Measurements from ENCODE around the gene CCSER1. TPM values are rescaled to one million over a fixed set of nuclear protein-coding genes. Genes with fewer than 3 reads are reported as not detected.
A peak's percentile ranks its signal among the peaks of the same experiment; 100 is the strongest.

CCSER1 gene
- total and polyA plus RNA-seq, 10 donors: 1.3 to 30.4 (median 20.4) TPM

DNA sequence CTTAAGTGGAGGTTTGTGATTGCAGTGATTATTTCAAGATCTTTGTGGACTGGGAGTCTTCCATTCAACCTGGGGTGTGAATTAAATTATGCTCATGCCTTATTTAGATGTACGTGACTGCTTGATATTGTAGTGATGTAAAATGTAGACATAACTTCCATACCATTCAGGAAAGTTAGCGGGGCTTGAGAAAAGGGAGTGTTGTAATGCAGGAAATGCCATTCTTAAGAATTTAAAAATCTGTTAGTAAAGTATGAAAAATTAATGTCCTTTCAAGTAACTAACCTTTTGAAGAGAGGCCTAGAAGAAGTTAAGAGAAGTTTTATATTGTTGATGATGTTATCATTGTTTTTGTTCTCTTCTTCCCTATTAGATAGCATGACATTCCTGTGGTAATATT lies 318.2 kb downstream of the CCSER1 start:
- intact Hi-C loops (cut with DNase I; ENCODE audit: low total_unique reads): no loop called here
- Histone ChIP-seq H3K4me3 (no peak overlapping the region), H3K4me1 (no peaks in the 10 kb centered on the region), H3K27ac (no peak overlapping the region), H3K36me3 (peaks cover 0 to 10% (median 0%) of the 10 kb centered on the region in 6 donors), H3K27me3 (replicated peaks in 1 of 7) (no peaks in the 10 kb centered on the region), H3K9me3 (peaks cover 0 to 15% (median 4%) of the 10 kb centered on the region in 8 donors)
- 75 to 89% (median 80%) methylated on average over 2 of the region's 2 CpGs for WGBS, 5 donors
- no peak for DNase-seq
- TF ChIP-seq CTCF (IDR thresholded peaks at IDR 0.05 in 8 of 11, conservative IDR thresholded peaks at IDR 0.05 in 3 of 11) (no peak), POLR2A (IDR thresholded peaks at IDR 0.05) (no peak), POLR2AphosphoS5 (IDR thresholded peaks at IDR 0.05) (no peak)

DNA sequence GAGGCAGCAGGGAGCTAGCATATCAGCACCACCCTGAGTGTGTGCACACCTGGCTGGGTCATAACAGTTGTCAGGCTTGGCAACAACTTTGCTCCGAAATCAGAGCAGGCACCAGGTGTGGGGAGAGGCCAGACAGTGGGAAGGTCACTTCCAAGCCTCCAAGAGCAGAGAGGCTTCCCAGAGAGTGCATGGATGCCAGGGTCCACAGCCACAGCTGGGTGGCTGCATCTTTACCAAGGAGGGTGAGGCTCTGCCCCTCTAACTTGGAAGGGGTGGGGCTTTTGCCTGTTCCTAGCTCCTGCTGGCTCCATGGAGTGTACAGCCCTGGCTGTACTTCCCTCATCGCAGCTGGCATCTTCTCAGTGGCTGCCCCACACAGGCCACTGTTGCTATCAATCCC lies 322.4 kb downstream of the CCSER1 start:
- H3K4me3 ChIP-seq: no peak overlapping the region
- DNase-seq: no peak
- H3K36me3 ChIP-seq: peaks cover 0 to 10% (median 0%) of the 10 kb centered on the region in 6 donors
- no peak overlapping the region for H3K27ac ChIP-seq
- no peak for TF ChIP-seq CTCF (IDR thresholded peaks at IDR 0.05 in 8 of 11, conservative IDR thresholded peaks at IDR 0.05 in 3 of 11)
- TF ChIP-seq POLR2A (IDR thresholded peaks at IDR 0.05): no peak
- TF ChIP-seq POLR2AphosphoS5 (IDR thresholded peaks at IDR 0.05): no peak
- WGBS, 5 donors: 70 to 90% (median 81%) methylated on average over 2 of the region's 2 CpGs
- intact Hi-C loops (cut with DNase I; ENCODE audit: low total_unique reads): no loop called here
- H3K4me1 ChIP-seq: no peaks in the 10 kb centered on the region
- H3K27me3 ChIP-seq (replicated peaks in 1 of 7): no peaks in the 10 kb centered on the region
- H3K9me3 ChIP-seq: peaks cover 0 to 16% (median 4%) of the 10 kb centered on the region in 8 donors

- no peak overlapping the region for H3K4me3 ChIP-seq
- WGBS, 5 donors: 91 to 98% (median 91%) methylated on average over 6 to 11 of the region's 11 CpGs
- no peak overlapping the region for H3K27ac ChIP-seq
- peaks cover 0 to 19% (median 0%) of the 10 kb centered on the region in 6 donors for H3K36me3 ChIP-seq
- no peaks in the 10 kb centered on the region for H3K27me3 ChIP-seq (replicated peaks in 1 of 7)
- peaks cover 0 to 54% (median 36%) of the 10 kb centered on the region in 8 donors for H3K9me3 ChIP-seq
- TF ChIP-seq POLR2A (IDR thresholded peaks at IDR 0.05) (no peak), POLR2AphosphoS5 (IDR thresholded peaks at IDR 0.05) (no peak), CTCF (IDR thresholded peaks at IDR 0.05 in 8 of 11, conservative IDR thresholded peaks at IDR 0.05 in 3 of 11) (no peak)
- intact Hi-C loops (cut with DNase I; ENCODE audit: low total_unique reads): no loop called here
- H3K4me1 ChIP-seq: no peaks in the 10 kb centered on the region
- peak; percentile 68 for DNase-seq
These were observed 329.7 kb downstream of the CCSER1 start for GRCh38 chr4:90456891-90457290.

DNA sequence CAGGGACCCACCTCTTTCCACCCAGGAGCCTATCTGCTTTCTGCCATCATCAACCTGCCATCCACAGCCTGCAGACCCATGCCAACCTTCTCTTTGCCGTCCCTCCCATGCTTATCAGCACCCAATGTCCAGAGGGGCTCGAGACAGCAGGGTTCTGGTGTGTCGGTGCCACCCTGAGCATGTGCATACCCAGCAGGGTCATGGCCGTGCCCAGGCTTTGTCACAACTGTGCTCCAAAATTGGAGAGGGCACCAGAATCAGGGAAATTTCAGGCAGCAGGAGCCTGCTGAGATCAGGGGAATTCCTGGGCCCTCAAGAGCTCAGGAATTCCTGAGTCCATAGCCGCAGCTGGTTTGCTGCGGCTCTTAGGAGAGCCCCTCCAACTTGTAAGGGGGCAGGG lies 330.6 kb downstream of the CCSER1 start:
- 82 to 90% (median 84%) methylated on average over 6 of the region's 6 CpGs for WGBS, 5 donors
- Histone ChIP-seq H3K36me3 (peaks cover 0 to 19% (median 0%) of the 10 kb centered on the region in 6 donors), H3K27ac (no peak overlapping the region), H3K4me3 (no peak overlapping the region), H3K4me1 (no peaks in the 10 kb centered on the region), H3K9me3 (peaks cover 0 to 54% (median 36%) of the 10 kb centered on the region in 8 donors), H3K27me3 (replicated peaks in 1 of 7) (no peaks in the 10 kb centered on the region)
- no peak for TF ChIP-seq CTCF (IDR thresholded peaks at IDR 0.05 in 8 of 11, conservative IDR thresholded peaks at IDR 0.05 in 3 of 11)
- no peak for TF ChIP-seq POLR2AphosphoS5 (IDR thresholded peaks at IDR 0.05)
- TF ChIP-seq POLR2A (IDR thresholded peaks at IDR 0.05): no peak
- intact Hi-C loops (cut with DNase I; ENCODE audit: low total_unique reads): no loop called here
- peak; percentile 58 for DNase-seq
